HCT116 (cell line): ENCODE data around the gene SAMD1. TPM values are rescaled to one million over a fixed set of nuclear protein-coding genes. Genes with fewer than 3 reads are reported as not detected.
A peak's percentile ranks its signal among the peaks of the same experiment; 100 is the strongest.

Experiments
- ATAC-seq: fragments of 200-7000 bp; cut with Tn5 transposase; 2 replicates; pipeline ENCODE4 v1.9.1; 2020; ENCODE audit warnings: mild to moderate bottlenecking, moderate library complexity
- BruUV-seq: library from RNA; stranded (reverse); fragments of 400-500 nt; replicated peaks from 2 replicates; lab custom pipeline; 2021; lab: Mats Ljungman, UMichigan
- CTCF ChIA-PET: fragments of 300-600 bp; sonication (Branson Sonifier 250); formaldehyde crosslinking; loops from one replicate; lab custom pipeline; 2021; ENCODE audit warnings: antibody characterized with exemption; lab: Charles Lee
- POLR2A ChIA-PET: fragments of 300-600, 350-600 bp; sonication (Branson Sonifier 250); formaldehyde crosslinking; loops from one replicate; lab custom pipeline; 2021; ENCODE audit warnings: antibody characterized with exemption; lab: Charles Lee
- RAD21 ChIA-PET, 2 experiments: fragments of 300-600 bp; sonication (Branson Sonifier 250); formaldehyde crosslinking; loops; one replicate each; lab custom pipeline; 2023; ENCODE audit warnings: low total read pairs in 2 of 2; ENCODE audit not compliant: uncharacterized antibody in 2 of 2, unreplicated experiment in 2 of 2, low non-redundant PET in 1 of 2; lab: Charles Lee
- DNase-seq: peaks from one replicate; pipeline ENCODE4 v3.0.0-alpha.2; 2010; ENCODE audit warnings: low read depth, low spot score
- H2AFZ ChIP-seq: fragments of 200-600 bp; shearing (Covaris generic), sonication (generic); 2 replicates; pipeline ENCODE4 v1.6.1; 2017; ENCODE audit warnings: low read depth, mixed run types, mixed read lengths, antibody characterized with exemption, low read length; ENCODE audit not compliant: poor library complexity, severe bottlenecking
- H3K27ac ChIP-seq: 2 replicates; pipeline ENCODE4 v1.5.1; 2012; ENCODE audit warnings: low read depth, low read length
- H3K27me3 ChIP-seq: fragments of 200-600 bp; sonication (generic); 2 replicates; pipeline ENCODE4 v1.6.1; 2016; ENCODE audit warnings: mixed run types, low read length, mixed read lengths; ENCODE audit not compliant: insufficient read depth
- H3K36me3 ChIP-seq, 2 experiments: fragments of 200-500 bp in 1 of 2; fragments of 200-600 bp in 1 of 2; sonication (Bioruptor generic) in 1 of 2; sonication (generic) in 1 of 2; 2 replicates each; pipeline versions ENCODE4 v1.5.1 to v1.6.1; 2014 to 2016; ENCODE audit warnings: low read length in 2 of 2, inconsistent platforms in 1 of 2, mixed read lengths in 1 of 2, mixed run types in 1 of 2; ENCODE audit not compliant: insufficient read depth in 2 of 2, control insufficient read depth in 1 of 2
- H3K4me1 ChIP-seq, 2 experiments: fragments of 200-600 bp in 1 of 2; sonication (generic) in 1 of 2; 2 replicates each; pipeline versions ENCODE4 v1.5.1 to v1.6.1; 2012 to 2017; ENCODE audit warnings: low read length in 2 of 2, inconsistent platforms in 1 of 2, mild to moderate bottlenecking in 1 of 2, mixed read lengths in 1 of 2, mixed run types in 1 of 2, moderate library complexity in 1 of 2; ENCODE audit not compliant: insufficient read depth in 2 of 2, control insufficient read depth in 1 of 2
- H3K4me2 ChIP-seq: fragments of 200-600 bp; sonication (generic); 2 replicates; pipeline ENCODE4 v1.6.1; 2017; ENCODE audit warnings: mixed run types, low read length, mixed read lengths
- H3K4me3 ChIP-seq, 2 experiments: fragments of 200-600 bp in 1 of 2; sonication (generic) in 1 of 2; replicated peaks in 1 of 2; 2 replicates each; pipeline ENCODE4 v1.5.1; 2011 to 2016; ENCODE audit warnings: low read length in 2 of 2, control low read depth in 1 of 2, low read depth in 1 of 2, mild to moderate bottlenecking in 1 of 2, mixed read lengths in 1 of 2, mixed run types in 1 of 2
- H3K79me2 ChIP-seq: fragments of 200-600 bp; sonication (generic); 2 replicates; pipeline ENCODE4 v1.6.1; 2017; ENCODE audit warnings: mild to moderate bottlenecking, mixed run types, low read length, moderate library complexity, mixed read lengths; ENCODE audit not compliant: insufficient read depth
- H3K9ac ChIP-seq: fragments of 200-600 bp; sonication (generic); 2 replicates; pipeline ENCODE4 v1.6.1; 2016; ENCODE audit warnings: low read length, mixed read lengths
- H3K9me2 ChIP-seq: fragments of 200-600 bp; sonication (generic), shearing (Covaris generic); 2 replicates; pipeline ENCODE4 v1.6.1; 2017; ENCODE audit warnings: mixed run types, mild to moderate bottlenecking, moderate library complexity; ENCODE audit not compliant: insufficient read depth
- H3K9me3 ChIP-seq, 2 experiments: fragments of 200-500 bp in 1 of 2; fragments of 200-600 bp in 1 of 2; sonication (Bioruptor generic) in 1 of 2; sonication (generic) in 1 of 2; 2 replicates each; pipeline ENCODE4 v1.6.1; 2014 to 2017; ENCODE audit warnings: low read length in 2 of 2, mixed read lengths in 2 of 2, inconsistent platforms in 1 of 2, low read depth in 1 of 2, mild to moderate bottlenecking in 1 of 2, mixed run types in 1 of 2, moderate library complexity in 1 of 2; ENCODE audit not compliant: control insufficient read depth in 1 of 2, insufficient read depth in 1 of 2
- H4K20me1 ChIP-seq: fragments of 200-600 bp; sonication (generic), shearing (Covaris generic); 2 replicates; pipeline ENCODE4 v1.6.1; 2017; ENCODE audit warnings: mixed run types, mild to moderate bottlenecking, moderate library complexity; ENCODE audit not compliant: insufficient read depth
- ATF3 ChIP-seq: IDR thresholded peaks from 2 replicates; pipeline ENCODE4 v1.6.1; 2012
- CEBPB ChIP-seq: IDR thresholded peaks from 2 replicates; pipeline ENCODE4 v1.6.1; 2012; ENCODE audit warnings: low read depth
- ELF1 ChIP-seq: IDR thresholded peaks from 2 replicates; pipeline ENCODE4 v1.6.1; 2012; ENCODE audit warnings: low read depth, borderline replicate concordance
- EZH2 ChIP-seq: fragments of 200-600 bp; sonication (generic); IDR thresholded peaks from 2 replicates; pipeline ENCODE4 v1.6.1; 2017; ENCODE audit warnings: antibody characterized with exemption, mixed run types
- EZH2phosphoT487 ChIP-seq: fragments of 200-600 bp; IDR thresholded peaks from 2 replicates; pipeline ENCODE4 v1.6.1; 2018; ENCODE audit warnings: antibody characterized with exemption, borderline replicate concordance
- POLR2A ChIP-seq: IDR thresholded peaks from 2 replicates; pipeline ENCODE4 v1.7.0; 2011; ENCODE audit warnings: borderline replicate concordance; ENCODE audit not compliant: insufficient read depth, insufficient read length; ENCODE audit errors: extremely low read depth
- RAD21 ChIP-seq: IDR thresholded peaks from 2 replicates; pipeline ENCODE4 v1.6.1; 2012; ENCODE audit warnings: low read depth, mild to moderate bottlenecking
- SIN3A ChIP-seq: IDR thresholded peaks from 2 replicates; pipeline ENCODE4 v1.6.1; 2012; ENCODE audit warnings: low read depth
- YY1 ChIP-seq: IDR thresholded peaks from 2 replicates; pipeline ENCODE4 v1.6.1; 2011; ENCODE audit warnings: low read length, low read depth, moderate library complexity, mild to moderate bottlenecking; ENCODE audit not compliant: insufficient replicate concordance; ENCODE audit errors: extremely low read depth
- ZNF274 ChIP-seq: fragments of 200-500 bp; sonication (Bioruptor generic); IDR thresholded peaks from 2 replicates; pipeline ENCODE4 v1.6.1; 2014; ENCODE audit warnings: mild to moderate bottlenecking, low read depth, low read length, inconsistent platforms
- intact Hi-C: fragments of 100-400 bp; cut with micrococcal nuclease; formaldehyde crosslinking; loops from 2 replicates; pipeline ENCODE4 v1.10.0; 2022
- total RNA-seq: library from RNA; stranded (reverse); gene quantifications from one replicate; pipeline ENCODE4 v1.2.1, GENCODE V29; 2021; ENCODE audit not compliant: unreplicated experiment
- TF ChIP-seq, protein P1 (sequence below): IDR thresholded peaks from 2 replicates; pipeline ENCODE4 v1.6.1; 2012; ENCODE audit warnings: low read depth

The SAMD1 gene
- total RNA-seq, 1 experiment from 2014 or later: 62.9 TPM

GRCh38 chr19:14119644-14120496 lies 29.3 kb upstream of the SAMD1 start:
- no peaks in the 10 kb centered on the region for H3K9me3 ChIP-seq
- H3K27ac ChIP-seq: peak overlapping the region; percentile 6; the same call in 1 of the 2 replicates
- no peak for TF ChIP-seq EZH2
- TF ChIP-seq RAD21: no peak
- TF ChIP-seq EZH2phosphoT487: no peak
- TF ChIP-seq CEBPB: no peak
- TF ChIP-seq YY1: no peak
- TF ChIP-seq, protein P1, sequence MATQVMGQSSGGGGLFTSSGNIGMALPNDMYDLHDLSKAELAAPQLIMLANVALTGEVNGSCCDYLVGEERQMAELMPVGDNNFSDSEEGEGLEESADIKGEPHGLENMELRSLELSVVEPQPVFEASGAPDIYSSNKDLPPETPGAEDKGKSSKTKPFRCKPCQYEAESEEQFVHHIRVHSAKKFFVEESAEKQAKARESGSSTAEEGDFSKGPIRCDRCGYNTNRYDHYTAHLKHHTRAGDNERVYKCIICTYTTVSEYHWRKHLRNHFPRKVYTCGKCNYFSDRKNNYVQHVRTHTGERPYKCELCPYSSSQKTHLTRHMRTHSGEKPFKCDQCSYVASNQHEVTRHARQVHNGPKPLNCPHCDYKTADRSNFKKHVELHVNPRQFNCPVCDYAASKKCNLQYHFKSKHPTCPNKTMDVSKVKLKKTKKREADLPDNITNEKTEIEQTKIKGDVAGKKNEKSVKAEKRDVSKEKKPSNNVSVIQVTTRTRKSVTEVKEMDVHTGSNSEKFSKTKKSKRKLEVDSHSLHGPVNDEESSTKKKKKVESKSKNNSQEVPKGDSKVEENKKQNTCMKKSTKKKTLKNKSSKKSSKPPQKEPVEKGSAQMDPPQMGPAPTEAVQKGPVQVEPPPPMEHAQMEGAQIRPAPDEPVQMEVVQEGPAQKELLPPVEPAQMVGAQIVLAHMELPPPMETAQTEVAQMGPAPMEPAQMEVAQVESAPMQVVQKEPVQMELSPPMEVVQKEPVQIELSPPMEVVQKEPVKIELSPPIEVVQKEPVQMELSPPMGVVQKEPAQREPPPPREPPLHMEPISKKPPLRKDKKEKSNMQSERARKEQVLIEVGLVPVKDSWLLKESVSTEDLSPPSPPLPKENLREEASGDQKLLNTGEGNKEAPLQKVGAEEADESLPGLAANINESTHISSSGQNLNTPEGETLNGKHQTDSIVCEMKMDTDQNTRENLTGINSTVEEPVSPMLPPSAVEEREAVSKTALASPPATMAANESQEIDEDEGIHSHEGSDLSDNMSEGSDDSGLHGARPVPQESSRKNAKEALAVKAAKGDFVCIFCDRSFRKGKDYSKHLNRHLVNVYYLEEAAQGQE: no peak
- TF ChIP-seq ELF1: no peak
- TF ChIP-seq SIN3A: no peak
- no peak for TF ChIP-seq POLR2A
- TF ChIP-seq ATF3: no peak
- no peak for TF ChIP-seq ZNF274
- RAD21 ChIA-PET: no interaction called here
- H4K20me1 ChIP-seq: no peaks in the 10 kb centered on the region
- H3K4me1 ChIP-seq: peaks cover 17 to 22% of the 10 kb centered on the region in 2 experiments
- H3K27me3 ChIP-seq: no peaks in the 10 kb centered on the region
- DNase-seq (no peak), ATAC-seq (no peak)
- no peaks in the 10 kb centered on the region for H3K9me2 ChIP-seq
- no peak overlapping the region for H3K4me3 ChIP-seq
- BruUV-seq: no TSS peak
- H3K9ac ChIP-seq: no peak overlapping the region
- no peak overlapping the region for H3K4me2 ChIP-seq
- peaks cover 10% of the 10 kb centered on the region; the same call in 1 of the 2 replicates for H3K79me2 ChIP-seq
- intact Hi-C loops: no loop called here
- peaks cover 9 to 12% of the 10 kb centered on the region in 2 experiments for H3K36me3 ChIP-seq
- CTCF ChIA-PET: no interaction called here
- no peak overlapping the region for H2AFZ ChIP-seq
- POLR2A ChIA-PET: no interaction called here
